Endothelial cell of umbilical vein (primary cell): ENCODE results near the gene PTPRT.

ENCODE experiments used
- TF ChIP-seq, protein P1 (sequence below): IDR thresholded peaks from 2 replicates; pipeline ENCODE4 v1.6.1; 2011; ENCODE audit not compliant: insufficient read depth, insufficient read length
- TF ChIP-seq, protein P2 (sequence below), 2 donors: IDR thresholded peaks; 1 replicate in 1 of 2; 2 replicates in 1 of 2; pipeline ENCODE4 v1.5.1; 2011; ENCODE audit warnings: low read length in 2 of 2, mild to moderate bottlenecking in 2 of 2, moderate library complexity in 2 of 2, control low read depth in 1 of 2, inconsistent platforms in 1 of 2, low read depth in 1 of 2; ENCODE audit not compliant: insufficient read depth in 1 of 2; ENCODE audit errors: extremely low read depth in 1 of 2

DNA sequence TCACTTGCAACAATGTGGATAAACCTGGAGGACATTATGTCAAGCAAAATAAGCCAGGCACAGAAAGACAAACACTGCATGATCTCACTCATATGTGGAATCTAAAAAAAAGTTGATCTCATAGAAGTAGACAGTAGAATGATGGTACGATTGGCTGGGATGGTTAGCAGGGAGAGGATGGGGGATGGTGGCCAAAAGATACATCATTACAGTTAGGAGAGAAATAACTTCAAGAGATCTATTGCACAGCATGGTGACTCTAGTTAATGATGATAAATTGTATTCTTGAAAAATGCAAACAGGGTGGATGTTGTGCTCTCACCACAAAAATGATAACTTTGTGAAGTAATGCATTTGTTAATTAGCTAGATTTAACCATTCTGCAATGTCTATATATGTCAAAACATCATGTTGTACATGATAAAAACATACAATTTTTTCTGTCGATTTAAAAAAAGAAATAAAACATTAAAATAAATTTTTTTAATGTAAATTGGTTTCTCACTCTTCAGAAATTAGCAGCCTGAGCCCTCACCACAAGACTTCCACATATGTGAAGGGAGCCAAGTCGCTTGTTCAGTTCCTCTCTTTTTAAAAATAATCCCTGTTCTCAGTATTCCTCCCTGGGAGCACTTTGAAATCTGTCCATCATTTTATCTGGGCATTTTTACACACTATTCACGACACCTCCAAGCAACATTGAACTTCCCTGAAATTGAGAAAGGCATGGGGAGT, 34.2 kb downstream of the PTPRT start:
- TF ChIP-seq, protein P1, sequence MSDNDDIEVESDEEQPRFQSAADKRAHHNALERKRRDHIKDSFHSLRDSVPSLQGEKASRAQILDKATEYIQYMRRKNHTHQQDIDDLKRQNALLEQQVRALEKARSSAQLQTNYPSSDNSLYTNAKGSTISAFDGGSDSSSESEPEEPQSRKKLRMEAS, result no peak
- TF ChIP-seq, protein P2, sequence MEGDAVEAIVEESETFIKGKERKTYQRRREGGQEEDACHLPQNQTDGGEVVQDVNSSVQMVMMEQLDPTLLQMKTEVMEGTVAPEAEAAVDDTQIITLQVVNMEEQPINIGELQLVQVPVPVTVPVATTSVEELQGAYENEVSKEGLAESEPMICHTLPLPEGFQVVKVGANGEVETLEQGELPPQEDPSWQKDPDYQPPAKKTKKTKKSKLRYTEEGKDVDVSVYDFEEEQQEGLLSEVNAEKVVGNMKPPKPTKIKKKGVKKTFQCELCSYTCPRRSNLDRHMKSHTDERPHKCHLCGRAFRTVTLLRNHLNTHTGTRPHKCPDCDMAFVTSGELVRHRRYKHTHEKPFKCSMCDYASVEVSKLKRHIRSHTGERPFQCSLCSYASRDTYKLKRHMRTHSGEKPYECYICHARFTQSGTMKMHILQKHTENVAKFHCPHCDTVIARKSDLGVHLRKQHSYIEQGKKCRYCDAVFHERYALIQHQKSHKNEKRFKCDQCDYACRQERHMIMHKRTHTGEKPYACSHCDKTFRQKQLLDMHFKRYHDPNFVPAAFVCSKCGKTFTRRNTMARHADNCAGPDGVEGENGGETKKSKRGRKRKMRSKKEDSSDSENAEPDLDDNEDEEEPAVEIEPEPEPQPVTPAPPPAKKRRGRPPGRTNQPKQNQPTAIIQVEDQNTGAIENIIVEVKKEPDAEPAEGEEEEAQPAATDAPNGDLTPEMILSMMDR (IDR thresholded peaks at IDR 0.05; ENCODE audit: extremely low read depth in 1 of 2, insufficient read depth in 1 of 2, low read depth in 1 of 2, low read length in 2 of 2), result no peak
